Lower lobe of right lung (tissue), 2 donors: ENCODE results near the gene SCTR. TPM values are rescaled to one million over a fixed set of nuclear protein-coding genes. Genes with fewer than 3 reads are reported as not detected.

ENCODE experiments used
- ATAC-seq, 2 donors: fragments of 200-7000 bp; cut with Tn5 transposase; one replicate each; pipeline ENCODE4 v1.9.1; 2020 to 2022; ENCODE audit warnings: mild to moderate bottlenecking in 2 of 2, moderate library complexity in 2 of 2
- DNase-seq: peaks from one replicate; pipeline ENCODE4 v3.0.0-alpha.2; 2020
- H3K27ac ChIP-seq: fragments of 200-600 bp; one replicate; pipeline ENCODE4 v1.8.0; 2022
- H3K27me3 ChIP-seq: fragments of 200-600 bp; one replicate; pipeline ENCODE4 v1.8.0; 2022; ENCODE audit warnings: low read depth
- H3K36me3 ChIP-seq: fragments of 200-600 bp; one replicate; pipeline ENCODE4 v1.8.0; 2022; ENCODE audit warnings: mild to moderate bottlenecking
- H3K4me1 ChIP-seq: fragments of 200-600 bp; one replicate; pipeline ENCODE4 v1.8.0; 2022
- H3K4me3 ChIP-seq: fragments of 200-600 bp; one replicate; pipeline ENCODE4 v1.8.0; 2022; ENCODE audit warnings: mild to moderate bottlenecking
- H3K9me3 ChIP-seq: fragments of 200-600 bp; one replicate; pipeline ENCODE4 v1.8.0; 2022
- CTCF ChIP-seq: fragments of 200-600 bp; IDR thresholded peaks from one replicate; pipeline ENCODE4 v1.8.0; 2022; ENCODE audit warnings: antibody characterized with exemption, mild to moderate bottlenecking
- intact Hi-C: fragments of 100-400 bp; cut with DNase I; formaldehyde crosslinking; loops from one replicate; pipeline ENCODE4 v1.11.0; 2022
- total RNA-seq: library from RNA; stranded (reverse); fragmentation: NEBNext Ultra II Directional; extraction: Animal tissue kit (Norgen Biotek cat#: 25700); gene quantifications from one replicate; pipeline ENCODE4 v1.2.1, GENCODE V29; 2021
- donor health status: DM: no; HTN: yes; CAD: no; lungs with severe emphysema.

Gene SCTR
- total RNA-seq, 1 donor from 2014 or later, result 13.2 TPM

DNA sequence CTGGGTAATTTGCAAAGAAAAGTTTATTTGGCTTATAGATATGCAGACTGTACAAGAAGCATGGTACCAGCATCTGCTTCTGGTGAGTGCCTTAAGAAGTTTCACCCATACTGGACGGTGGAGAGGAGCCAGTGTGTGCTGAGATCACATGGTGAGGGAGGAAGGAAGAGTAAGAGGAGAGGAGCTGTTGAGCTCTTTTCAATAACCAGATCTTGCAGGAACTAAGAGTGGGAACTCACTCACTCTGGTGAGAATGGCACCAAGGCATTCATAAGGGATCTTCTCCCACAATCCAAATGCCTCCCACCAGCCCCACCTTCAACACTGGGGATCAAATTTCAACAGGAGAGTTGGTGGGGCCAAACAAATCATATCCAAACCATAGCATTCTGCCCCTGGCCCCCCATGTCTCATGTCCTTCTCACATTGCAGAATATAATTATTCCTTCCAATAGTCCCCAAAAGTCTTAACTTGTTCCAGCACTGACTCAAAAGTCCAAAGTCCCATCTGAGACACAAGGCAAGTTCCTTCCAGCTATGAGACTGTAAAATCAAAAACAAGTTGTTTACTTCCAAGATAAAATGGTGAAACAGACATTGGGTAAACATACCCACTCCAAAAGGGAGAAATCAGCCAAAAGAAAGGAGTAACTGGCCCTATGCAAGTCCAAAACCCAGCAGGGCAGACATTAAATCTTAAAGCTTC, 104.3 kb downstream of the SCTR start:
- H3K27ac ChIP-seq, result no peak overlapping the region
- ATAC-seq, result no peak
- H3K9me3 ChIP-seq, result no peaks in the 10 kb centered on the region
- no peak for TF ChIP-seq CTCF
- no peaks in the 10 kb centered on the region for H3K27me3 ChIP-seq
- no peaks in the 10 kb centered on the region for H3K4me1 ChIP-seq
- intact Hi-C loops, result no loop called here
- H3K36me3 ChIP-seq, result no peaks in the 10 kb centered on the region
- DNase-seq, result no peak
- H3K4me3 ChIP-seq, result no peak overlapping the region

DNA sequence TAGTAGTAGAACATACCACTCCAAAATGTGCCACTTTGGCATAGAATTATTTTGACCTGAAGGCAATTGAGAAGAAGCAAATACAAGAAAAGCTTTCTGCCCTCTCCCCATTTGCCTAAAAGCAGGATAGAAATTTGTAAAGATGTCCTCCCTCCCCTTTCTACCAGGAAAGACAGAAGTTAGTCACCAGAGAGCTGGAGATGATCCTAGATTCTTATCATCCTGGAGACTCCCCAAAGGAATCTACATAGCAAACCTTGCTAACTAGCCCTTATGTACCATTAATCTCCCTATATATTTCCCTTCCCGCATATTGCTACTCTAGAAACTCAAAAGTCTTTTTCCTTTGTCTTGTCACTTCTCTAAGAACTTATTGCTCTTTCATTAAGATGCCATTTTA, 105.2 kb downstream of the SCTR start:
- intact Hi-C loops, result no loop called here

DNA sequence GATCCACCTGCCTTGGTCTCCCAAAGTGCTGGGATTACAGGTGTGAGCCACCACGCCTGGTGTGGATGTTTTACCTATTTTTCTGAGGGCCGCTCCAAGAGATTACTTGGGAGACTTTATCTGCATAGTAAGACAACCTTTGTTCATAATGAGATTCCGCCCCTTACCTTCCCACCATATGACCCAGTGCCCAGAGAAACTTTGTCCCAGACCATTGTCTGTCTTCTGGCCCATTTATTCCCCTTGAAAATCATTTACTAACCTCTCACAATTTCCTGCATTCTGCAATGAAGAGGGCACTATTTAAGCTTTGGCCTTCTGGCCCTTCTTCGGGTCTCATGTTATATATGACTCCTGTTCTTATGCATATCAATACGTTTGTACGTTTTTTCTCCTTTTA, 106.4 kb downstream of the SCTR start:
- DNase-seq (no peak), ATAC-seq (no peak)
- Histone ChIP-seq H3K27ac (no peak overlapping the region), H3K4me1 (no peaks in the 10 kb centered on the region), H3K4me3 (no peak overlapping the region), H3K36me3 (no peaks in the 10 kb centered on the region), H3K9me3 (no peaks in the 10 kb centered on the region), H3K27me3 (no peaks in the 10 kb centered on the region)
- no peak for TF ChIP-seq CTCF
- intact Hi-C loops, result no loop called here

More for the DNA sequence above, 105.2 kb downstream of the SCTR start:
- H3K36me3 ChIP-seq, result no peaks in the 10 kb centered on the region
- H3K9me3 ChIP-seq, result no peaks in the 10 kb centered on the region
- no peaks in the 10 kb centered on the region for H3K27me3 ChIP-seq
- no peak for TF ChIP-seq CTCF
- H3K27ac ChIP-seq, result no peak overlapping the region
- ATAC-seq (no peak), DNase-seq (no peak)
- H3K4me3 ChIP-seq, result no peak overlapping the region
- no peaks in the 10 kb centered on the region for H3K4me1 ChIP-seq

GRCh38 chr2:119416299-119416923, 107.9 kb downstream of the SCTR start:
- Histone ChIP-seq H3K27me3 (no peaks in the 10 kb centered on the region), H3K9me3 (no peaks in the 10 kb centered on the region), H3K36me3 (no peaks in the 10 kb centered on the region), H3K27ac (no peak overlapping the region), H3K4me3 (no peak overlapping the region), H3K4me1 (no peaks in the 10 kb centered on the region)
- TF ChIP-seq CTCF, result no peak
- intact Hi-C loops, result no loop called here
- ATAC-seq, result no peak
- DNase-seq, result no peak

- Histone ChIP-seq H3K36me3 (no peaks in the 10 kb centered on the region), H3K27ac (no peak overlapping the region), H3K4me3 (no peak overlapping the region), H3K27me3 (no peaks in the 10 kb centered on the region), H3K9me3 (no peaks in the 10 kb centered on the region), H3K4me1 (no peaks in the 10 kb centered on the region)
- ATAC-seq, result no peak
- no peak for DNase-seq
- intact Hi-C loops, result no loop called here
- TF ChIP-seq CTCF, result no peak
Observed at GRCh38 chr2:119415630-119416029, 108.7 kb downstream of the SCTR start.
